Mucosa of descending colon (tissue), 3 donors: ENCODE measurements around the gene DGKD. TPM values are rescaled to one million over a fixed set of nuclear protein-coding genes. Genes with fewer than 3 reads are reported as not detected.
A peak's percentile ranks its signal among the peaks of the same experiment; 100 is the strongest.

ENCODE experiments used
- ATAC-seq: fragments of 200-7000 bp; cut with Tn5 transposase; one replicate; pipeline ENCODE4 v1.9.1; 2020; ENCODE audit warnings: mild to moderate bottlenecking, moderate library complexity
- DNase-seq, 3 donors: peaks; one replicate each; pipeline ENCODE4 v3.0.0-alpha.2; 2020
- H3K36me3 ChIP-seq: fragments of 200-600 bp; one replicate; pipeline ENCODE4 v1.8.0; 2021; ENCODE audit warnings: low read depth, mild to moderate bottlenecking
- H3K4me1 ChIP-seq: fragments of 200-600 bp; one replicate; pipeline ENCODE4 v1.8.0; 2021; ENCODE audit warnings: low read depth, mild to moderate bottlenecking
- H3K4me3 ChIP-seq: fragments of 200-600 bp; one replicate; pipeline ENCODE4 v1.8.0; 2021; ENCODE audit warnings: mild to moderate bottlenecking
- H3K9me3 ChIP-seq: fragments of 200-600 bp; one replicate; pipeline ENCODE4 v1.8.0; 2021; ENCODE audit warnings: mild to moderate bottlenecking
- CTCF ChIP-seq: fragments of 200-600 bp; IDR thresholded peaks from one replicate; pipeline ENCODE4 v1.8.0; 2022; ENCODE audit warnings: antibody characterized with exemption, mild to moderate bottlenecking
- intact Hi-C, 2 donors: fragments of 100-400 bp; cut with DNase I in 1 of 2; cut with micrococcal nuclease in 1 of 2; formaldehyde crosslinking; loops; one replicate each; pipeline versions ENCODE4 v1.11.0 to v1.11.1; 2022; cut with DNase I, micrococcal nuclease
- total RNA-seq, 3 donors: library from RNA; stranded (reverse); fragmentation: NEBNext Ultra II Directional in 2 of 3; extraction: Animal tissue kit (Norgen Biotek cat#: 25700) in 2 of 3; gene quantifications; one replicate each; pipeline versions ENCODE4 v1.2.1 to v1.2.4, GENCODE V29; 2021 to 2023
- donor health status: DM: no; HTN: no; CAD: no; lungs with moderate emphysema.
- donor health status: DM: no; HTN: no; CAD: no.
- donor health status: DM: no; HTN: yes; CAD: no.

DGKD gene
- total RNA-seq, 3 donors from 2014 or later = 81.8 to 159 (median 102) TPM

- Histone ChIP-seq H3K9me3 (no peaks in the 10 kb centered on the region), H3K4me3 (no peak overlapping the region), H3K36me3 (no peaks in the 10 kb centered on the region), H3K4me1 (peaks cover 53% of the 10 kb centered on the region)
- DNase-seq (peak in 1 of 3 donors; percentile 39), ATAC-seq (no peak)
- intact Hi-C loops = no loop called here
- TF ChIP-seq CTCF = no peak
Measured at GRCh38 chr2:233423552-233423860, 69.2 kb downstream of the DGKD start.

GRCh38 chr2:233424154-233424951 lies 70.1 kb downstream of the DGKD start:
- no peak for TF ChIP-seq CTCF
- no peaks in the 10 kb centered on the region for H3K36me3 ChIP-seq
- intact Hi-C loops = no loop called here
- peak in 2 of 3 donors; percentile 68 to 77 for DNase-seq
- no peak overlapping the region for H3K4me3 ChIP-seq
- H3K9me3 ChIP-seq = no peaks in the 10 kb centered on the region
- peaks cover 48% of the 10 kb centered on the region for H3K4me1 ChIP-seq
- peak; percentile 61 for ATAC-seq

- DNase-seq (no peak), ATAC-seq (no peak)
- Histone ChIP-seq H3K4me1 (peaks cover 32% of the 10 kb centered on the region), H3K4me3 (no peak overlapping the region), H3K36me3 (no peaks in the 10 kb centered on the region), H3K9me3 (no peaks in the 10 kb centered on the region)
- intact Hi-C loops = no loop called here
- no peak for TF ChIP-seq CTCF
Measured at GRCh38 chr2:233426619-233427342, 72.5 kb downstream of the DGKD start.

GRCh38 chr2:233428008-233428407 lies 73.7 kb downstream of the DGKD start:
- DNase-seq = peak in 1 of 3 donors; percentile 20
- intact Hi-C loops = no loop called here
- no peaks in the 10 kb centered on the region for H3K9me3 ChIP-seq
- TF ChIP-seq CTCF = no peak
- no peak overlapping the region for H3K4me3 ChIP-seq
- H3K4me1 ChIP-seq = peaks cover 32% of the 10 kb centered on the region
- no peak for ATAC-seq
- no peaks in the 10 kb centered on the region for H3K36me3 ChIP-seq

- DNase-seq = peak in 1 of 3 donors; percentile 16
- ATAC-seq = no peak
- peaks cover 28% of the 10 kb centered on the region for H3K4me1 ChIP-seq
Measured at GRCh38 chr2:233428438-233428837, 74.1 kb downstream of the DGKD start.

More at GRCh38 chr2:233428438-233428837, 74.1 kb downstream of the DGKD start:
- no peak for TF ChIP-seq CTCF
- Histone ChIP-seq H3K9me3 (no peaks in the 10 kb centered on the region), H3K4me3 (no peak overlapping the region), H3K36me3 (no peaks in the 10 kb centered on the region)
- intact Hi-C loops = no loop called here
